WTC11 (cell line): ENCODE data around the gene RAB7A. TPM values are rescaled to one million over a fixed set of nuclear protein-coding genes. Genes with fewer than 3 reads are reported as not detected.

ENCODE experiments used
- ATAC-seq: fragments of 200-7000 bp; cut with Tn5 transposase; 2 replicates; pipeline ENCODE4 v1.10.0; 2021; ENCODE audit warnings: mild to moderate bottlenecking, moderate library complexity
- CTCF ChIA-PET: fragments of 300-600 bp; sonication (Branson Sonifier 250); formaldehyde crosslinking; loops from one replicate; lab custom pipeline; 2021; ENCODE audit warnings: antibody characterized with exemption; lab: Charles Lee
- POLR2A ChIA-PET: fragments of 350-600 bp; sonication (Branson Sonifier 250); formaldehyde crosslinking; loops from one replicate; lab custom pipeline; 2021; ENCODE audit warnings: antibody characterized with exemption; lab: Charles Lee
- DNase-seq: peaks from one replicate; pipeline ENCODE4 v3.0.0; 2021; ENCODE audit warnings: low spot score
- H3K27ac Mint-ChIP-seq: 2 replicates; pipeline ENCODE4 v1.8.0; 2021; ENCODE audit warnings: mixed read lengths
- H3K27me3 Mint-ChIP-seq: 2 replicates; pipeline ENCODE4 v1.8.0; 2021; ENCODE audit warnings: low read depth, mild to moderate bottlenecking, moderate library complexity, mixed read lengths
- H3K36me3 Mint-ChIP-seq: 2 replicates; pipeline ENCODE4 v1.8.0; 2021; ENCODE audit warnings: mixed read lengths
- H3K4me1 Mint-ChIP-seq: 2 replicates; pipeline ENCODE4 v1.8.0; 2022; ENCODE audit warnings: mixed read lengths
- H3K4me3 Mint-ChIP-seq: 2 replicates; pipeline ENCODE4 v1.8.0; 2021; ENCODE audit warnings: mild to moderate bottlenecking, moderate library complexity, mixed read lengths
- H3K9me3 Mint-ChIP-seq: 2 replicates; pipeline ENCODE4 v1.8.0; 2021; ENCODE audit warnings: mixed read lengths
- ATF1 ChIP-seq: sonication (generic); formaldehyde crosslinking; IDR thresholded peaks from 2 replicates; pipeline ENCODE4 v1.8.1; 2023; ENCODE audit warnings: mild to moderate bottlenecking, moderate library complexity, missing genetic modification reagents
- ATF2 ChIP-seq: sonication (generic); formaldehyde crosslinking; IDR thresholded peaks from 2 replicates; pipeline ENCODE4 v1.8.1; 2022; ENCODE audit warnings: low read depth, missing genetic modification reagents, borderline replicate concordance
- ATF6 ChIP-seq: sonication (generic); formaldehyde crosslinking; IDR thresholded peaks from 2 replicates; pipeline ENCODE4 v1.8.1; 2023; ENCODE audit warnings: mild to moderate bottlenecking, missing genetic modification reagents
- CDX4 ChIP-seq: fragments of 250-450 bp; sonication (Bioruptor Pico); IDR thresholded peaks from 2 replicates; pipeline ENCODE4 v1.9.0; 2021; ENCODE audit warnings: moderate library complexity, mild to moderate bottlenecking, inconsistent platforms, borderline replicate concordance
- E2F1 ChIP-seq: sonication (generic); formaldehyde crosslinking; IDR thresholded peaks from 2 replicates; pipeline ENCODE4 v1.8.0; 2022; ENCODE audit warnings: mild to moderate bottlenecking, missing genetic modification reagents
- ERG ChIP-seq: fragments of 250-450 bp; sonication (Bioruptor Pico); IDR thresholded peaks from 2 replicates; pipeline ENCODE4 v1.8.0; 2021; ENCODE audit warnings: mild to moderate bottlenecking
- IRF1 ChIP-seq: sonication (generic); formaldehyde crosslinking; IDR thresholded peaks from 2 replicates; pipeline ENCODE4 v1.8.0; 2023; ENCODE audit warnings: missing genetic modification reagents
- JAZF1 ChIP-seq: fragments of 250-450 bp; sonication (Bioruptor Pico); IDR thresholded peaks from 2 replicates; pipeline ENCODE4 v1.9.0; 2021; ENCODE audit warnings: moderate library complexity, mild to moderate bottlenecking, inconsistent platforms
- PRDM15 ChIP-seq: sonication (generic); formaldehyde crosslinking; IDR thresholded peaks from 2 replicates; pipeline ENCODE4 v1.8.0; 2022; ENCODE audit warnings: missing genetic modification reagents
- SP1 ChIP-seq: sonication (generic); formaldehyde crosslinking; conservative IDR thresholded peaks from 2 replicates; pipeline ENCODE4 v1.8.1; 2022; ENCODE audit warnings: missing genetic modification reagents
- TEAD1 ChIP-seq: sonication (generic); formaldehyde crosslinking; IDR thresholded peaks from 2 replicates; pipeline ENCODE4 v1.8.0; 2022; ENCODE audit warnings: mild to moderate bottlenecking, missing genetic modification reagents
- USF1 ChIP-seq: sonication (generic); formaldehyde crosslinking; IDR thresholded peaks from 2 replicates; pipeline ENCODE4 v1.8.0; 2022; ENCODE audit warnings: mild to moderate bottlenecking, missing genetic modification reagents
- ZNF423 ChIP-seq: fragments of 250-450 bp; sonication (Bioruptor Pico); IDR thresholded peaks from 2 replicates; pipeline ENCODE4 v2.1.2; 2022; ENCODE audit warnings: mild to moderate bottlenecking, moderate library complexity
- ZNF532 ChIP-seq: fragments of 250-450 bp; sonication (Bioruptor Pico); IDR thresholded peaks from 2 replicates; pipeline ENCODE4 v1.9.0; 2021; ENCODE audit warnings: mild to moderate bottlenecking, borderline replicate concordance
- total RNA-seq: library from RNA; stranded (reverse); gene quantifications from 3 replicates; pipeline ENCODE4 v1.2.3, GENCODE V29; 2021

RAB7A gene
- total RNA-seq, 1 experiment from 2014 or later, result 184 TPM

GRCh38 chr3:128853826-128854225, 127.8 kb downstream of the RAB7A start:
- ATAC-seq (no peak), DNase-seq (no peak)
- TF ChIP-seq ZNF532 (no peak), SP1 (no peak), PRDM15 (CRISPR knock-in tag) (no peak), USF1 (CRISPR knock-in tag) (no peak), ATF1 (CRISPR knock-in tag) (no peak), ATF6 (CRISPR knock-in tag) (no peak), TEAD1 (CRISPR knock-in tag) (no peak), IRF1 (CRISPR knock-in tag) (no peak), JAZF1 (CRISPR knock-in tag) (no peak)
- POLR2A ChIA-PET, result no interaction called here
- H3K36me3 Mint-ChIP-seq, result peaks cover 42% of the 10 kb centered on the region
- peaks cover 50% of the 10 kb centered on the region for H3K9me3 Mint-ChIP-seq
- H3K27me3 Mint-ChIP-seq, result peaks cover 26% of the 10 kb centered on the region
- no peak overlapping the region for H3K27ac Mint-ChIP-seq
- H3K4me3 Mint-ChIP-seq, result no peak overlapping the region
- CTCF ChIA-PET, result no interaction called here
- peaks cover 4% of the 10 kb centered on the region for H3K4me1 Mint-ChIP-seq

- peaks cover 56% of the 10 kb centered on the region for H3K9me3 Mint-ChIP-seq
- peaks cover 48% of the 10 kb centered on the region for H3K36me3 Mint-ChIP-seq
- peaks cover 33% of the 10 kb centered on the region for H3K27me3 Mint-ChIP-seq
- peaks cover 4% of the 10 kb centered on the region for H3K4me1 Mint-ChIP-seq
- no peak for ATAC-seq
- ChIA-PET POLR2A (no interaction called here), CTCF (no interaction called here)
- H3K27ac Mint-ChIP-seq, result no peak overlapping the region
- no peak for DNase-seq
- no peak overlapping the region for H3K4me3 Mint-ChIP-seq
- TF ChIP-seq E2F1 (CRISPR knock-in tag) (no peak), ERG (no peak), ATF2 (no peak), CDX4 (CRISPR knock-in tag) (no peak), PRDM15 (CRISPR knock-in tag) (no peak), ZNF423 (CRISPR knock-in tag) (no peak)
Measured at GRCh38 chr3:128854475-128854874, 128.5 kb downstream of the RAB7A start.
